ENCODE results near the gene UBA3. TPM values are rescaled to one million over a fixed set of nuclear protein-coding genes. Genes with fewer than 3 reads are reported as not detected.
A peak's percentile ranks its signal among the peaks of the same experiment; 100 is the strongest.

UBA3 gene
- total and polyA plus RNA-seq, 2 donors from 2014 or later = 35.3 to 63.1 TPM

- Histone ChIP-seq H3K4me3 (ENCODE audit: low read length in 3 of 3) (peak overlapping the region; percentile 84 to 95 (median 88)), H3K27ac (ENCODE audit: low read depth in 2 of 2, low read length in 2 of 2) (peak overlapping the region; percentile 89 to 96), H3K27me3 (ENCODE audit: control insufficient read depth, insufficient read depth, low read length) (no peaks in the 10 kb centered on the region), H3K4me1 (ENCODE audit: control insufficient read depth in 2 of 3, insufficient read depth in 2 of 3, low read depth in 1 of 3, low read length in 3 of 3) (peaks cover 0 to 32% (median 9%) of the 10 kb centered on the region in 3 donors), H3K36me3 (ENCODE audit: control insufficient read depth in 2 of 3, insufficient read depth in 3 of 3, low read length in 3 of 3) (no peaks in the 10 kb centered on the region), H3K9ac (ENCODE audit: low read length in 3 of 3) (peak overlapping the region; percentile 76 to 97 (median 80)), H3K9me3 (ENCODE audit: control insufficient read depth in 2 of 3, insufficient read depth in 1 of 3, low read length in 3 of 3) (no peaks in the 10 kb centered on the region)
- TF ChIP-seq, protein P1, sequence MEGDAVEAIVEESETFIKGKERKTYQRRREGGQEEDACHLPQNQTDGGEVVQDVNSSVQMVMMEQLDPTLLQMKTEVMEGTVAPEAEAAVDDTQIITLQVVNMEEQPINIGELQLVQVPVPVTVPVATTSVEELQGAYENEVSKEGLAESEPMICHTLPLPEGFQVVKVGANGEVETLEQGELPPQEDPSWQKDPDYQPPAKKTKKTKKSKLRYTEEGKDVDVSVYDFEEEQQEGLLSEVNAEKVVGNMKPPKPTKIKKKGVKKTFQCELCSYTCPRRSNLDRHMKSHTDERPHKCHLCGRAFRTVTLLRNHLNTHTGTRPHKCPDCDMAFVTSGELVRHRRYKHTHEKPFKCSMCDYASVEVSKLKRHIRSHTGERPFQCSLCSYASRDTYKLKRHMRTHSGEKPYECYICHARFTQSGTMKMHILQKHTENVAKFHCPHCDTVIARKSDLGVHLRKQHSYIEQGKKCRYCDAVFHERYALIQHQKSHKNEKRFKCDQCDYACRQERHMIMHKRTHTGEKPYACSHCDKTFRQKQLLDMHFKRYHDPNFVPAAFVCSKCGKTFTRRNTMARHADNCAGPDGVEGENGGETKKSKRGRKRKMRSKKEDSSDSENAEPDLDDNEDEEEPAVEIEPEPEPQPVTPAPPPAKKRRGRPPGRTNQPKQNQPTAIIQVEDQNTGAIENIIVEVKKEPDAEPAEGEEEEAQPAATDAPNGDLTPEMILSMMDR (IDR thresholded peaks at IDR 0.05; ENCODE audit: borderline replicate concordance, extremely low read depth, insufficient read depth) = no peak
- DNase-seq = peak; percentile 18 to 82 (median 43)
- FAIRE-seq = no peak
- intact Hi-C loops (cut with DNase I) = no loop called here
Observed at GRCh38 chr3:69085168-69085832, 5.1 kb upstream of the UBA3 start.

DNA sequence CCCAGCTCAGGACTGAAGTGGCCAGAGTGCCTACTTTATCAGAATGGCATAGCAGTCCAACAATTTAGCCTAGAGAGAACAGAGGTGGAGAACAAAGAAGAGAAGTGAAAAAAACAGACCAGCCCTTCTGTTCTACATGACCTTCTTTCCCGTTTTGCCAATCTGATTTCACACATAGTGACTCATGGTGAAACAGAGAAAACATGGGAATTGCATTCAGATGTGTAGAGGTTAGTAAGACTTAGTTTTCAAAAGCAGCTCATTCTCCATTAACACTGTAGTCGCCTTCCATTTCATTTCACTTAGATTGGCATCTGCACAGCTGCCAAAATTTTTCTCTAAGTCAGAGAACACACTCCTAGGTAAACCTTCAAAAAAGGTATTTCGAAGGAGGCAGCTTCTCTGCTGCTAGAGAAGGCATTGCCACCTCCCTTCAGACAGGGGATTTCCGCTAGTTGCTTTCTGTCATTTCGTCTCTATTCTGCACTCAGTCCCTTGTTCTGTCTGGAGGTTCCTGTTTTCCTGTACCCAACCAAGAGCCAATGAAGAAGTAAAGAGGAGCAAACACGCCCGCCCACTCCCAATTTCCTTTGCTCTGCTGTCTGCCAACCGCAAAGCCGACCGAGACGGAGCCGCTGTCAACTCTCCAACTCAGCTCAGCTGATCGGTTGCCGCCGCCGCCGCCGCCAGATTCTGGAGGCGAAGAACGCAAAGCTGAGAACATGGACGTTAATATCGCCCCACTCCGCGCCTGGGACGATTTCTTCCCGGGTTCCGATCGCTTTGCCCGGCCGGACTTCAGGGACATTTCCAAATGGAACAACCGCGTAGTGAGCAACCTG, 4.4 kb upstream of the UBA3 start, which contains the start of gene ARL6IP5:
Gene ARL6IP5 (plus strand): TSS at position 612 of the 842 bp plus-strand sequence. CDS start 111 bp downstream, at position 723.
- DNase-seq = peak; percentile 90 to 97 (median 95)
- Histone ChIP-seq H3K27ac (ENCODE audit: low read depth in 2 of 2, low read length in 2 of 2) (peak within 1 kb of the TSS; percentile 89 to 96), H3K9ac (ENCODE audit: low read length in 3 of 3) (peak within 1 kb of the TSS; percentile 76 to 97 (median 80)), H3K27me3 (ENCODE audit: control insufficient read depth, insufficient read depth, low read length) (no peaks in the 10 kb centered on the region), H3K4me3 (ENCODE audit: low read length in 3 of 3) (peak within 1 kb of the TSS; percentile 84 to 95 (median 88)), H3K36me3 (ENCODE audit: control insufficient read depth in 2 of 3, insufficient read depth in 3 of 3, low read length in 3 of 3) (no peaks in the 10 kb centered on the region), H3K9me3 (ENCODE audit: control insufficient read depth in 2 of 3, insufficient read depth in 1 of 3, low read length in 3 of 3) (no peaks in the 10 kb centered on the region), H3K4me1 (ENCODE audit: control insufficient read depth in 2 of 3, insufficient read depth in 2 of 3, low read depth in 1 of 3, low read length in 3 of 3) (peaks cover 0 to 32% (median 9%) of the 10 kb centered on the region in 3 donors)
- TF ChIP-seq, protein P1 (IDR thresholded peaks at IDR 0.05; ENCODE audit: borderline replicate concordance, extremely low read depth, insufficient read depth) = no peak
- intact Hi-C loops (cut with DNase I) = no loop called here
- peak; percentile 59 for FAIRE-seq

- Histone ChIP-seq H3K27me3 (ENCODE audit: control insufficient read depth, insufficient read depth, low read length) (no peaks in the 10 kb centered on the region), H3K4me1 (ENCODE audit: control insufficient read depth in 2 of 3, insufficient read depth in 2 of 3, low read depth in 1 of 3, low read length in 3 of 3) (peaks cover 0 to 29% (median 0%) of the 10 kb centered on the region in 3 donors), H3K27ac (ENCODE audit: low read depth in 2 of 2, low read length in 2 of 2) (no peak overlapping the region), H3K9ac (ENCODE audit: low read length in 3 of 3) (peak overlapping the region in 1 of 3 donors; percentile 42), H3K9me3 (ENCODE audit: control insufficient read depth in 2 of 3, insufficient read depth in 1 of 3, low read length in 3 of 3) (no peaks in the 10 kb centered on the region), H3K4me3 (ENCODE audit: low read length in 3 of 3) (no peak overlapping the region), H3K36me3 (ENCODE audit: control insufficient read depth in 2 of 3, insufficient read depth in 3 of 3, low read length in 3 of 3) (no peaks in the 10 kb centered on the region)
- DNase-seq (peak in 3 of 5 donors; percentile 56 to 76 (median 69)), FAIRE-seq (no peak)
- intact Hi-C loops (cut with DNase I) = no loop called here
- TF ChIP-seq, protein P1 (IDR thresholded peaks at IDR 0.05; ENCODE audit: borderline replicate concordance, extremely low read depth, insufficient read depth) = no peak
Observed at GRCh38 chr3:69082805-69083204, 2.6 kb upstream of the UBA3 start.
